ENCODE results near the gene BICRA.
"Not testable (repeated sequence)": the region's sequence is repeated elsewhere in the genome, so short reads cannot be mapped to it uniquely, and the experiment has no call there.

Gene BICRA

DNA sequence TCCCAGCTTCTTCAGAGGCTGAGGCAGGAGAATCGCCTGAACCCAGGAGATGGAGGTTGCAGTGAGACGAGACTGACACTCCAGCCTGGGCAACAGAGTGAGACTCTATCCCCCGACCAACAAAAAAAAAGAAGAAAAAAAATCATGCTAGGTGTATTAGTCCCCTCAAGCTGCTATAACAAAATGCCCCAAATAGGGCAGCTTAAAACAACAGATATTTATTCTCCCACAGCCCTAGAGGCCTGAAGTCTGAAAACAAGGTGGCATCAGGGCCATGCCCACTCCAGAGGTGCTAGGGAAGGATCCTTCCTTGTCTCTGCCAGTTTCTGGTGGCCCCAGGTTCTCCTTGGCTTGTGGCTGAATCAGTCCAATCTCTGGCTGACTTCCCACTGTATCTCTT, 95.7 kb downstream of the BICRA start:
- no peak overlapping the region for H3K27ac Mint-ChIP-seq
- DNase-seq (no peak), ATAC-seq (replicated peaks) (no peak)
- peaks cover 5 to 7% of the 10 kb centered on the region in 2 donors for H3K4me1 Mint-ChIP-seq
- H3K27me3 Mint-ChIP-seq, result peaks cover 13 to 17% of the 10 kb centered on the region in 2 donors
- peaks cover 11 to 24% of the 10 kb centered on the region in 2 donors for H3K36me3 Mint-ChIP-seq
- H3K4me3 Mint-ChIP-seq, result no peak overlapping the region
- peaks cover 0 to 2% of the 10 kb centered on the region in 2 donors for H3K9me3 Mint-ChIP-seq

- Mint-ChIP-seq H3K27me3 (peaks cover 23 to 29% of the 10 kb centered on the region in 2 donors), H3K4me1 (peaks cover 5 to 7% of the 10 kb centered on the region in 2 donors), H3K9me3 (peaks cover 0 to 2% of the 10 kb centered on the region in 2 donors)
These were observed 98.4 kb downstream of the BICRA start for GRCh38 chr19:47707135-47707925.

DNA sequence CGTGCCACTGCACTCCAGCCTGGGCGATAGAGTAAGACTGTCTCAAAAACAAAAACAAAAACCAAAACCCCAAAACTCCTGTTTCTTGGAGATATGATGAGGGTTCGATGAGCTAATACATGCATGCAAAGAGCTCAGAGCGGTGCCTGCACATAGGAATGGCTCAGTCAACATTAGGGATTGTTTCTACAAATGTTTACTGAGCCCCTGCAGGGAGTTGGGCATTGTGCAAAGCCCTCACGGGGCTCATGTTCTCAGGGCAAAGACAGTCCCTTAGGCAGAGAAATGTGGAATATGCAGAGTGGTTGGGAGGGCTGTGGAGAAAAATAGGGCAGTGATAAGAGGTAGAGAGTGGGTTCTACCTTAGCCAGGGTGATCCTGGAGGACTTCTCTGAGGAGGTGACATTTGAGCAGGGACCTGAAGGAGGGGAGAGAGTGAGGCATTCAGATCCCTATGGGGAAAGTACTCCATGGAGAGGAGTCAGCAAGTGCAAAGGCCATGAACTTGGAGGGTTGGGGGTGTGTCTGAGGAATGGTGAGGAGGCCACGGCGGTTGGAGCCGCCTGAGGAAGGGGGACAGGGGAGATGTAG, 102.8 kb downstream of the BICRA start:
- H3K4me3 Mint-ChIP-seq, result no peak overlapping the region
- peaks cover 51 to 55% of the 10 kb centered on the region in 2 donors for H3K27me3 Mint-ChIP-seq
- no peak overlapping the region for H3K27ac Mint-ChIP-seq
- DNase-seq (no peak), ATAC-seq (replicated peaks) (no peak)
- H3K4me1 Mint-ChIP-seq, result peaks cover 7% of the 10 kb centered on the region in 2 donors
- peaks cover 8 to 10% of the 10 kb centered on the region in 2 donors for H3K9me3 Mint-ChIP-seq
- peaks cover 6 to 8% of the 10 kb centered on the region in 2 donors for H3K36me3 Mint-ChIP-seq

More at GRCh38 chr19:47707135-47707925, 98.4 kb downstream of the BICRA start:
- H3K27ac Mint-ChIP-seq, result no peak overlapping the region
- ATAC-seq (replicated peaks), result peak; percentile 95
- peak; percentile 59 for DNase-seq
- no peak overlapping the region for H3K4me3 Mint-ChIP-seq
- H3K36me3 Mint-ChIP-seq, result peaks cover 9 to 17% of the 10 kb centered on the region in 2 donors

GRCh38 chr19:47713046-47714021, 104.4 kb downstream of the BICRA start, which contains the start of gene EHD2:
TSS of gene EHD2 (plus strand) at chr19:47713422. CDS start at chr19:47716613, 3,191 bp downstream.
- H3K36me3 Mint-ChIP-seq, result peaks cover 6 to 8% of the 10 kb centered on the region in 2 donors
- H3K9me3 Mint-ChIP-seq, result peaks cover 8 to 10% of the 10 kb centered on the region in 2 donors
- peaks cover 47 to 52% of the 10 kb centered on the region in 2 donors for H3K27me3 Mint-ChIP-seq
- H3K4me3 Mint-ChIP-seq, result peak within 1 kb of the TSS in 1 of 2 donors; percentile 17
- peak; percentile 52 to 58 for ATAC-seq (replicated peaks)
- no peak for DNase-seq
- no peak within 1 kb of the TSS for H3K27ac Mint-ChIP-seq
- peaks cover 0 to 2% of the 10 kb centered on the region in 2 donors for H3K4me1 Mint-ChIP-seq

DNA sequence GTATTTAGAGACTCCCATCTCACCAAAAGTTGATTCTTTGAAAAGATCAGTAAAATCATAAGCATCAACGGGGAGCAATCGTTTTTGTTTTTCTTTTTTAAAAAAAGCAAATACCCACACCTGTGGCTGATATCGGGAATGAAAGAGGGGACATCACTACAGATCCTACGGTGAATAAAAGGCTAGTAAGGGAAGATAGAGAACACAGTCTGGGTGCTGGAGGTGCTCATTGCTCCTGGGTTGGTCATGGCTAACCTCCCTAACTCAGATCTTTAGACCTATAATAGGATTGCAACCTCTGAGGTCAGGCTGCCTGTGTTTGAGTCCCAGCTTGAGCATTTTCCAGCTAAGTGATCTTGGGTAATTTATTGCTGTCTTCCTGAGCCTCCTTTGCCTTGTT, 105.4 kb downstream of the BICRA start:
- DNase-seq, result no peak
- H3K4me3 Mint-ChIP-seq, result no peak overlapping the region
- no peak overlapping the region for H3K27ac Mint-ChIP-seq
- peaks cover 47 to 52% of the 10 kb centered on the region in 2 donors for H3K27me3 Mint-ChIP-seq
- peaks cover 8 to 10% of the 10 kb centered on the region in 2 donors for H3K9me3 Mint-ChIP-seq
- H3K36me3 Mint-ChIP-seq, result peaks cover 6 to 8% of the 10 kb centered on the region in 2 donors
- H3K4me1 Mint-ChIP-seq, result peaks cover 0 to 2% of the 10 kb centered on the region in 2 donors
- ATAC-seq (replicated peaks), result no peak

DNA sequence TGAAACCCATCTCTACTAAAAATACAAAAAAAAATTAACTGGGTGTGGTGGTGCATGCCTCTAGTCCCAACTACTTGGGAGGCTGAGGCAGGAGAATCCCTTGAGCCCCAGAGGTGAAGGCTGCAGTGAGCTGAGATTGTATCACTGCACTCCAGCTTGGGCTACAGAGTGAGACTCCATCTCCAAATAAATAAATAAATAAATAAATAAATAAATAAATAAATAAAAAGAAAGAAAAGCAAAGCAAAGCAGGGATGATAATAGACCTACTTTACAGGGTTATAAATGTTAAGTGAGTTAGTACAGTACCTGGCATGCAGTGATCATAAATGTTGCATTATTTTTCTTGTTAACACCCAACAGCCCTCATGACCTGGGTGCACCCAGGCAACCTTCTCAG, 105.9 kb downstream of the BICRA start:
- not testable (repeated sequence) for H3K4me3 Mint-ChIP-seq; H3K27ac Mint-ChIP-seq; H3K9me3 Mint-ChIP-seq; ATAC-seq (replicated peaks); DNase-seq; H3K36me3 Mint-ChIP-seq; H3K4me1 Mint-ChIP-seq
- peaks cover 47 to 54% of the 10 kb centered on the region in 2 donors for H3K27me3 Mint-ChIP-seq

DNA sequence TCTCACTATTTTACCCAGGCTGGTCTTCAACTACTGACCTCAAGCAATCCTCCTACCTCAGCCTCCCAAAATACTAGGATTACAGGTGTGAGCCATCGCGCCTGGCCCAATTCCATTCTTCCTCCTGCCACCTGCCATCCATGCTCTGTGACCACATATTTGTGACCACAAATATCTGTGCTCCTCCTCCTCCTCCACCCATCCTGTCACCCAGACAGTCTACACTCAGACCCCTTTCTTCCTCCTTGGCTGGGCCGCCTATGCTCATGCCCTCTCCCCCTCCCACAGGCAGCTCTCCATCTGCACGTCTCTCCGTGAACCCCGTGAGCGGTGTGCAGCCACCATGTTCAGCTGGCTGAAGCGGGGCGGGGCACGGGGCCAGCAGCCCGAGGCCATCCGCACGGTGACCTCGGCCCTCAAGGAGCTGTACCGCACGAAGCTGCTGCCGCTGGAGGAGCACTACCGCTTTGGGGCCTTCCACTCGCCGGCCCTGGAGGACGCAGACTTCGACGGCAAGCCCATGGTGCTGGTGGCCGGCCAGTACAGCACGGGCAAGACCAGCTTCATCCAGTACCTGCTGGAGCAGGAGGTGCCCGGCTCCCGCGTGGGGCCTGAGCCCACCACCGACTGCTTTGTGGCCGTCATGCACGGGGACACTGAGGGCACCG, 107.5 kb downstream of the BICRA start:
- peaks cover 50 to 60% of the 10 kb centered on the region in 2 donors for H3K27me3 Mint-ChIP-seq
- no peak overlapping the region for H3K4me3 Mint-ChIP-seq
- peaks cover 0 to 2% of the 10 kb centered on the region in 2 donors for H3K4me1 Mint-ChIP-seq
- peaks cover 8 to 10% of the 10 kb centered on the region in 2 donors for H3K9me3 Mint-ChIP-seq
- DNase-seq (no peak), ATAC-seq (replicated peaks) (no peak)
- H3K27ac Mint-ChIP-seq, result no peak overlapping the region
- peaks cover 6 to 8% of the 10 kb centered on the region in 2 donors for H3K36me3 Mint-ChIP-seq

DNA sequence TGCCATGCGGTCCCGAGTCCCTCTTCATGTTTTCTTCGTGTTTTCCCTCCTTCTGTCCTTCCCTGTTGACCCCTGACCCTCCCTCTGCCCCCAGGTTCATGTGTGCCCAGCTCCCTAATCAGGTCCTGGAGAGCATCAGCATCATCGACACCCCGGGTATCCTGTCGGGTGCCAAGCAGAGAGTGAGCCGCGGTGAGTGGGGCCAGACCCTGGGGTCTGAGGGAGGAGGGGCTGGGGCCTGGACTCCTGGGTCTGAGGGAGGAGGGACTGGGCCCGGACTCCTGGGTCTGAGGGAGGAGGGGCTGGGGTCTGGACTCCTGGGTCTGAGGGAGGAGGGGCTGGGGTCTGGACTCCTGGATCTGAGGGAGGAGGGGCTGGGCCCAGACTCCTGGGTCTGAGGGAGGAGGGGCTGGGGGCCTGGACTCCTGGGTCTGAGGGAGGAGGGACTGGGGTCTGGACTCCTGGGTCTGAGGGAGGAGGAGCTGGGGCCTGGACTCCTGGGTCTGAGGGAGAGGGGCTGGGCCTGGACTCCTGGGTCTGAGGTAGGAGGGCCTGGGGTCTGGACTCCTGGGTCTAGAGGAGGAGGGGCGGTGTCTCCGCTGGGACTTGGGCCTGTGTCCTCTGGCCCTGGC, 109.6 kb downstream of the BICRA start:
- not testable (repeated sequence) for DNase-seq; H3K4me3 Mint-ChIP-seq; H3K36me3 Mint-ChIP-seq; H3K4me1 Mint-ChIP-seq; H3K9me3 Mint-ChIP-seq; H3K27ac Mint-ChIP-seq; ATAC-seq (replicated peaks)
- peaks cover 34 to 48% of the 10 kb centered on the region in 2 donors for H3K27me3 Mint-ChIP-seq

DNA sequence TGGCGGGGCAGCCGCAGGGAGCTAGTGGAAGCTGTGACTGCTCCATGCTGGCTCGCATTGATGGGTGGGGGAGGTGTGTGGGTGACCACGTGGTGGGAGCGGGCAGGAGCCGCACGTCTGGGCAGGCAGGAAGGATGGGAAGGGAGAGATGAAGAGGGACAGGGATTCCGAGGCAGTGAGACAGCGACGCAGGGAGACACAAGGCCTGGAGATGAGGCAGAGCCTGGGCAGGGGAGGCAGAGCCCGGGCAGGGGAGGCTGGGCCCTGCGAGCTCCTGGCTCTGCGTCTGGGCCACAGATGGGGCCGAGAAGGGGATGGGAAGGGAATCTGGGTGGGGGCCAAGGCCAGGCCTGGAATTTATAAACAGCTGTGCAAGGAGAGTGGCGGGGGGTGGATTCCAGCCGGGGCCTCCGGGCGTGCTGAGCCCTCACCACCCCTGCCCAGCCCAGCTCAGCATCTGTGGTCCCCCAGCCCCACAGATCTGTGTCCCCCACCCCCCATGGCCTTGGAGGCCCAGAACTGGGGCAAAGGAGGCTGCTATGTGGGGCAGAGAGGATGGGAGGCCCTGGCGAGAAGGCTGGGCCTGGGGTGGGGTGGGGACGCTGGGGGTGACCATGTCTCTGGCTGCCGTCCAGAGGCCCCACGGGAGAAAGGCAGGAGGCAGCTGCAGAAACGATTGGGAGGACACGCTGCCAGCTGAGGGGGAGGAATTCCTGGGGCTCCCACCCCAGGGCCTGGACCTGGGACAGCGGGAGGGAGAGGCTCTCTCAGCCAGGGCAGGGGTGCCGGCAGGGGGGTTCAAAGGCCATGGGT, 110.3 kb downstream of the BICRA start:
- DNase-seq, result no peak
- H3K36me3 Mint-ChIP-seq, result peaks cover under 1% of the 10 kb centered on the region in 2 donors
- H3K4me3 Mint-ChIP-seq, result no peak overlapping the region
- H3K27ac Mint-ChIP-seq, result no peak overlapping the region
- no peak for ATAC-seq (replicated peaks)
- H3K9me3 Mint-ChIP-seq, result peaks cover 2% of the 10 kb centered on the region in 2 donors
- H3K4me1 Mint-ChIP-seq, result no peaks in the 10 kb centered on the region
- peaks cover 27 to 42% of the 10 kb centered on the region in 2 donors for H3K27me3 Mint-ChIP-seq

GRCh38 chr19:47720669-47721422, 111.9 kb downstream of the BICRA start:
- H3K27ac Mint-ChIP-seq, result no peak overlapping the region
- H3K4me1 Mint-ChIP-seq, result no peaks in the 10 kb centered on the region
- DNase-seq (no peak), ATAC-seq (replicated peaks) (no peak)
- no peaks in the 10 kb centered on the region for H3K9me3 Mint-ChIP-seq
- peaks cover 23 to 33% of the 10 kb centered on the region in 2 donors for H3K27me3 Mint-ChIP-seq
- H3K36me3 Mint-ChIP-seq, result no peaks in the 10 kb centered on the region
- H3K4me3 Mint-ChIP-seq, result no peak overlapping the region

GRCh38 chr19:47723581-47723940, 114.6 kb downstream of the BICRA start:
- H3K27ac Mint-ChIP-seq, result no peak overlapping the region
- no peak overlapping the region for H3K4me3 Mint-ChIP-seq
- no peaks in the 10 kb centered on the region for H3K9me3 Mint-ChIP-seq
- ATAC-seq (replicated peaks), result peak in 1 of 2 donors; percentile 58
- H3K4me1 Mint-ChIP-seq, result peaks cover 0 to 4% of the 10 kb centered on the region in 2 donors
- H3K36me3 Mint-ChIP-seq, result no peaks in the 10 kb centered on the region
- no peak for DNase-seq
- H3K27me3 Mint-ChIP-seq, result peaks cover 25 to 32% of the 10 kb centered on the region in 2 donors

Measured in stimulated activated naive B cell treated with anti-CD40 and anti-IgM and Interleukin-4, amounts not matched to agents 10 μg/mL and 1 μg/mL and 100 μg/mL, for 72 hours (primary cell).